HepG2 (cell line): ENCODE results near the gene SOWAHD. TPM values are rescaled to one million over a fixed set of nuclear protein-coding genes. Genes with fewer than 3 reads are reported as not detected.
A peak's percentile ranks its signal among the peaks of the same experiment; 100 is the strongest.

Experiments used
- ARID4A ChIP-seq: sonication (generic); formaldehyde crosslinking; IDR thresholded peaks from 2 replicates; pipeline ENCODE4 v1.5.0; 2020; ENCODE audit warnings: mild to moderate bottlenecking, missing genetic modification reagents, borderline replicate concordance
- DR1 ChIP-seq: sonication (generic); formaldehyde crosslinking; IDR thresholded peaks from 2 replicates; pipeline ENCODE4 v1.8.0; 2021; ENCODE audit warnings: mild to moderate bottlenecking, missing genetic modification reagents, inconsistent platforms
- GABPA ChIP-seq, 2 experiments: IDR thresholded peaks; 2 replicates each; pipeline ENCODE4 v1.6.1; 2011 to 2016; ENCODE audit warnings: low read depth in 2 of 2, low read length in 1 of 2, missing biosample characterization in 1 of 2, missing genetic modification characterization in 1 of 2
- HOXD1 ChIP-seq: sonication (generic); formaldehyde crosslinking; IDR thresholded peaks from 2 replicates; pipeline ENCODE4 v1.5.0; 2020; ENCODE audit warnings: missing genetic modification reagents
- MEF2D ChIP-seq: sonication (generic); formaldehyde crosslinking; IDR thresholded peaks from 2 replicates; pipeline ENCODE4 v1.5.1; 2020; ENCODE audit warnings: mild to moderate bottlenecking, missing genetic modification reagents
- MIXL1 ChIP-seq: IDR thresholded peaks from 2 replicates; pipeline ENCODE4 v1.6.1; 2016
- MXD3 ChIP-seq: IDR thresholded peaks from 2 replicates; pipeline ENCODE4 v1.6.1; 2016; ENCODE audit warnings: mild to moderate bottlenecking, missing biosample characterization, missing genetic modification reagents
- MYPOP ChIP-seq: sonication (generic); formaldehyde crosslinking; IDR thresholded peaks from 2 replicates; pipeline ENCODE4 v1.8.1; 2023; ENCODE audit warnings: mild to moderate bottlenecking, moderate library complexity, missing genetic modification reagents
- PHF20 ChIP-seq: sonication (generic); formaldehyde crosslinking; IDR thresholded peaks from 2 replicates; pipeline ENCODE4 v1.5.0; 2020; ENCODE audit warnings: mild to moderate bottlenecking, missing genetic modification reagents
- RORA ChIP-seq: sonication (generic); formaldehyde crosslinking; IDR thresholded peaks from 2 replicates; pipeline ENCODE4 v1.5.0; 2020; ENCODE audit warnings: mild to moderate bottlenecking, missing genetic modification reagents, moderate library complexity
- SALL1 ChIP-seq: sonication (generic); formaldehyde crosslinking; IDR thresholded peaks from 2 replicates; pipeline ENCODE4 v1.8.0; 2022; ENCODE audit warnings: mild to moderate bottlenecking, missing genetic modification reagents
- SP1 ChIP-seq, 2 experiments: fragments of 450-650 bp in 1 of 2; sonication (generic) in 1 of 2; formaldehyde crosslinking in 1 of 2; IDR thresholded peaks; 2 replicates each; pipeline versions ENCODE4 v1.4.0 to v1.6.1; 2016 to 2020; ENCODE audit warnings: missing genetic modification reagents in 1 of 2
- SP5 ChIP-seq: IDR thresholded peaks from 2 replicates; pipeline ENCODE4 v1.6.1; 2016; ENCODE audit warnings: low read depth, borderline replicate concordance
- ZKSCAN5 ChIP-seq: sonication (generic); formaldehyde crosslinking; IDR thresholded peaks from 2 replicates; pipeline ENCODE4 v1.5.1; 2020; ENCODE audit warnings: mild to moderate bottlenecking, missing genetic modification reagents
- ZNF143 ChIP-seq: sonication (generic); formaldehyde crosslinking; IDR thresholded peaks from 2 replicates; pipeline ENCODE4 v1.4.0; 2020; ENCODE audit warnings: missing genetic modification reagents
- ZNF7 ChIP-seq: IDR thresholded peaks from 2 replicates; pipeline ENCODE4 v1.6.1; 2016; ENCODE audit warnings: missing biosample characterization, missing genetic modification reagents
- ZNF709 ChIP-seq: sonication (generic); formaldehyde crosslinking; IDR thresholded peaks from 2 replicates; pipeline ENCODE4 v1.5.0; 2020; ENCODE audit warnings: mild to moderate bottlenecking, missing genetic modification reagents
- polyA plus RNA-seq, 8 experiments: library from polyadenylated mRNA; depleted of rRNA in 3 of 8; stranded (reverse) in 7 of 8; unstranded in 1 of 8; fragments of >200 nt; fragmentation: Illumina TruSeq in 4 of 8; extraction: Trizol in 4 of 8; gene quantifications; 2 replicates each; pipeline versions ENCODE4 v1.2.1 to v1.2.3, GENCODE V29; 2011 to 2016; ENCODE audit warnings: low read depth in 4 of 8, missing spikeins in 1 of 8, mixed read lengths in 1 of 8; ENCODE audit not compliant: insufficient read depth in 1 of 8
- total RNA-seq, 5 experiments: library from RNA; depleted of rRNA; stranded (reverse); fragments of >200 nt; fragmentation: Illumina TruSeq; extraction: Trizol; gene quantifications; 2 replicates each; pipeline ENCODE4 v1.2.3, GENCODE V29; 2016; ENCODE audit warnings: low read depth in 1 of 5
- TF ChIP-seq, protein P1 (sequence below): sonication (generic); formaldehyde crosslinking; IDR thresholded peaks from 2 replicates; pipeline ENCODE4 v1.4.0; 2020; ENCODE audit warnings: missing genetic modification reagents
- TF ChIP-seq, protein P2 (sequence below): IDR thresholded peaks from 2 replicates; pipeline ENCODE4 v1.6.1; 2016; ENCODE audit warnings: missing compliant biosample characterization, missing genetic modification reagents, borderline replicate concordance

SOWAHD gene
- total and polyA plus RNA-seq, 2 of the 13 experiments (the other 11 are each of a cell fraction or from before 2014, with no cell fraction given): 1.0 to 1.3 TPM

- TF ChIP-seq ZKSCAN5 (CRISPR knock-in tag): 0 out of 2 replicates have a peak, but pooled peaks have one; percentile 25
- peak; percentile 62; the same call in 1 of the 2 replicates for TF ChIP-seq ARID4A
- TF ChIP-seq, protein P1, sequence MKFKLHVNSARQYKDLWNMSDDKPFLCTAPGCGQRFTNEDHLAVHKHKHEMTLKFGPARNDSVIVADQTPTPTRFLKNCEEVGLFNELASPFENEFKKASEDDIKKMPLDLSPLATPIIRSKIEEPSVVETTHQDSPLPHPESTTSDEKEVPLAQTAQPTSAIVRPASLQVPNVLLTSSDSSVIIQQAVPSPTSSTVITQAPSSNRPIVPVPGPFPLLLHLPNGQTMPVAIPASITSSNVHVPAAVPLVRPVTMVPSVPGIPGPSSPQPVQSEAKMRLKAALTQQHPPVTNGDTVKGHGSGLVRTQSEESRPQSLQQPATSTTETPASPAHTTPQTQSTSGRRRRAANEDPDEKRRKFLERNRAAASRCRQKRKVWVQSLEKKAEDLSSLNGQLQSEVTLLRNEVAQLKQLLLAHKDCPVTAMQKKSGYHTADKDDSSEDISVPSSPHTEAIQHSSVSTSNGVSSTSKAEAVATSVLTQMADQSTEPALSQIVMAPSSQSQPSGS: 0 out of 2 replicates have a peak, but pooled peaks have one; percentile 31
- TF ChIP-seq MEF2D (CRISPR knock-in tag): peak; percentile 46
- peak; percentile 60 for TF ChIP-seq GABPA (IDR thresholded peaks at IDR 0.05; ENCODE audit: low read depth, low read length)
- TF ChIP-seq GABPA (CRISPR knock-in tag; IDR thresholded peaks at IDR 0.05; ENCODE audit: low read depth): peak; percentile 87
- TF ChIP-seq SP5: peak; percentile 10; the same call in 1 of the 2 replicates
- peak; percentile 51; the same call in 1 of the 2 replicates for TF ChIP-seq ZNF709 (CRISPR knock-in tag)
- peak; percentile 87 for TF ChIP-seq DR1
- TF ChIP-seq ZNF7 (CRISPR knock-in tag): no peak
- TF ChIP-seq MXD3: peak; percentile 55; the same call in 1 of the 2 replicates
- TF ChIP-seq, protein P2, sequence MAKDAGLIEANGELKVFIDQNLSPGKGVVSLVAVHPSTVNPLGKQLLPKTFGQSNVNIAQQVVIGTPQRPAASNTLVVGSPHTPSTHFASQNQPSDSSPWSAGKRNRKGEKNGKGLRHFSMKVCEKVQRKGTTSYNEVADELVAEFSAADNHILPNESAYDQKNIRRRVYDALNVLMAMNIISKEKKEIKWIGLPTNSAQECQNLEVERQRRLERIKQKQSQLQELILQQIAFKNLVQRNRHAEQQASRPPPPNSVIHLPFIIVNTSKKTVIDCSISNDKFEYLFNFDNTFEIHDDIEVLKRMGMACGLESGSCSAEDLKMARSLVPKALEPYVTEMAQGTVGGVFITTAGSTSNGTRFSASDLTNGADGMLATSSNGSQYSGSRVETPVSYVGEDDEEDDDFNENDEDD (CRISPR knock-in tag): peak; percentile 16; the same call in 1 of the 2 replicates
- peak; percentile 29; the same call in 1 of the 2 replicates for TF ChIP-seq ZNF143 (CRISPR knock-in tag)
- peak; percentile 73; the same call in 1 of the 2 replicates for TF ChIP-seq MYPOP (CRISPR knock-in tag)
- peak; percentile 40; the same call in 1 of the 2 replicates for TF ChIP-seq SALL1
- TF ChIP-seq MIXL1: no peak
- TF ChIP-seq SP1 (IDR thresholded peaks at IDR 0.05): no peak
- TF ChIP-seq SP1 (CRISPR knock-in tag; IDR thresholded peaks at IDR 0.05): peak; percentile 35; the same call in 1 of the 2 replicates
- 0 out of 2 replicates have a peak, but pooled peaks have one; percentile 19 for TF ChIP-seq HOXD1 (CRISPR knock-in tag)
- TF ChIP-seq RORA: no peak
- peak; percentile 46; the same call in 1 of the 2 replicates for TF ChIP-seq PHF20
Observed at GRCh38 chrX:119791437-119792231, 33.2 kb downstream of the SOWAHD start, which contains the start of gene RPL39 (continued).
